CD4-positive, alpha-beta T cell treated with Interleukin-4 for 4 hours (primary cell): ENCODE results near the gene HPS5.
"Not testable (repeated sequence)": the region's sequence is repeated elsewhere in the genome, so short reads cannot be mapped to it uniquely, and the experiment has no call there.

Source experiments
- DNase-seq: peaks from one replicate; pipeline ENCODE4 v3.0.0-alpha.2; 2020

The HPS5 gene

DNA sequence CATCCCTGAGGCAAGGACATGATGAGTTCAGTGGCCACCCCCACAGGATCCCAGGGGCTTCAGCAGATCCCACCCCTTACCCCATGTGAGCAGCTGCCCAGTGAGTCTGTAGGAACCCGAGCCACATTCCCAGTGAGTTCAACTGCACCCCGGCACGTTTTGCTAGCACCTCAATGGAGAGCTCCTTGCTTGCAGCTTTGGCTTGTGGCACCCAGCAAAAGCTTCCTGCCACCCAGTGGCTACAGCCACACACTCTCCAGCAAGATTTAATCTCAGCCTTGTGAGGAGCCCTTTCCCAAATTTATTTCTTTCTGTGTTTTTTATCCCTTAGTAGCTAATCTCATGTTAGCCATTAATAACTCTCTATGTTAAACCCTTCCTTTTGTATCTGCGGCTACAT is 51.8 kb downstream of the HPS5 start:
- DNase-seq: no peak

DNA sequence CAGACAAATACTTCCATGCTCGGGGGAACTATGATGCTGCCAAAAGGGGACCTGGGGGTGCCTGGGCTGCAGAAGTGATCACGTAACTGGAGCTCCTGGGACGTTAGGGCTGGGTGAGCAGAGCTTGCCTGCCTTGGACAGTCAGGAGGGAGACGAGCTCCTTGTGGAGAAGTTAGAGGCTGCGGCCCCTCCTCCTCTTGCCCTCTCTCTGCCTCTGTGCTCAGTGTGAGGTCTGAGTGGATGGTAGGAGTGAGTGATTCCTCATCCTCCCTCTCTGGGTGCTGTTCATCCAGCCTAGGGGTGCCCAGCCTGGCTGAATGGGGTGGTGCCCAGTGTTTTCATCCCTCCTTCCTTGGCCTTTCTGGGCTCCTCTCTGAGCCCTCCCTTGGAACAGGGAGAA is 52.7 kb downstream of the HPS5 start:
- DNase-seq: not testable (repeated sequence)

DNA sequence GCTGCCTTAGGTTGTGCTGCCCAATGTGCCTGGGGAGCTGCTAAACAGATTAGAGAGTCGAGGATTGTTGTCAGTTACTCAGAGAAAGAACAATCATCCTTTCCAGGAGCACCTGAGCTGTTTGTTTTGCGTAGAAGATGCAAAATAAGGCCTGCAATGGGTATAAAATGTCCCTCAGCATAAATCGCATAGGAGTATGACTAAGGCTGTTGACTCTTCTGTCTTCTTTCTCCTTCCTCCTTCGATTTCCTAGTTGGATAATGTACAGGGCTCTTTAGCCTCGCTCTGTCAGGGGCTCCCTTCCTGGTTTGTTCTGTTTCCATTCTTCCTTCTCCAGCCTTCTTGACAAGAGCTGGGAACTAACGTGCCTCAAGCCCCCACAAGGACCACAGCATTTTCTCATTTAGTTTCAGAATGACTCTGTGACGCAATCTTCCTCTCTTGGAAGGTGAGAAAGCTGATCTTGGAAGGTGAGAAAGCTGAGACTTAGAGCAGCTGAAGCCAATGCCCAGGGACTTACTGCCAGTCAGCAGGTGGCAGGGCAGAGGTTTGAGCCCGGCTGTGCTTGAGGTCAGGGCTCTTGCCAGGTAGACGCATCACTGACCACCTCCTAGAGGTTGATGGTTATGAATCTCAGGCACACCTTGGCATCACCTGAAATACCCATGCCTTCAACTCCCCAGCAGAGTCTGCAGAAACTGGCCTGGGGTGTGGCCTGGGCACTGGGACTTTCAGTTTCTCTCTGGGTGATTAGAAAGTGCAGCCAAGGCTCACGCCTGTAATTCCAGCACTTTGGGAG is 54.4 kb downstream of the HPS5 start:
- DNase-seq: not testable (repeated sequence)

DNA sequence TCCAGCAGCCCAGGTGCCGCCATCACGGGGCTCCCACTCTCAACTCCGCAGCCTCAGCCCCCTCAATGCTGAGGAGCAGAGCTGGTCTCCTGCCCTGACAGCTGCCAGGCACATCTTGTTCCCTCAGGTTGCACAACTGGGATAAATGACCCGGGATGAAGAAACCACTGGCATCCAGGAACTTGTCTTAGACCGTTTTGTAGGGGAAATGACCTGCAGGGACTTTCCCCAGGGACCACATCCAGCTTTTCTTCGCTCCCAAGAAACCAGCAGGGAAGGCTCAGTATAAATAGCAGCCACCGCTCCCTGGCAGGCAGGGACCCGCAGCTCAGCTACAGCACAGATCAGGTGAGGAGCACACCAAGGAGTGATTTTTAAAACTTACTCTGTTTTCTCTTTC is 56.0 kb downstream of the HPS5 start, which contains the start of gene SAA1:
Gene SAA1, plus strand, starts transcription at position 316 of the 400 bp plus-strand sequence. CDS start 624 bp downstream, outside the sequence.
- DNase-seq: no peak

DNA sequence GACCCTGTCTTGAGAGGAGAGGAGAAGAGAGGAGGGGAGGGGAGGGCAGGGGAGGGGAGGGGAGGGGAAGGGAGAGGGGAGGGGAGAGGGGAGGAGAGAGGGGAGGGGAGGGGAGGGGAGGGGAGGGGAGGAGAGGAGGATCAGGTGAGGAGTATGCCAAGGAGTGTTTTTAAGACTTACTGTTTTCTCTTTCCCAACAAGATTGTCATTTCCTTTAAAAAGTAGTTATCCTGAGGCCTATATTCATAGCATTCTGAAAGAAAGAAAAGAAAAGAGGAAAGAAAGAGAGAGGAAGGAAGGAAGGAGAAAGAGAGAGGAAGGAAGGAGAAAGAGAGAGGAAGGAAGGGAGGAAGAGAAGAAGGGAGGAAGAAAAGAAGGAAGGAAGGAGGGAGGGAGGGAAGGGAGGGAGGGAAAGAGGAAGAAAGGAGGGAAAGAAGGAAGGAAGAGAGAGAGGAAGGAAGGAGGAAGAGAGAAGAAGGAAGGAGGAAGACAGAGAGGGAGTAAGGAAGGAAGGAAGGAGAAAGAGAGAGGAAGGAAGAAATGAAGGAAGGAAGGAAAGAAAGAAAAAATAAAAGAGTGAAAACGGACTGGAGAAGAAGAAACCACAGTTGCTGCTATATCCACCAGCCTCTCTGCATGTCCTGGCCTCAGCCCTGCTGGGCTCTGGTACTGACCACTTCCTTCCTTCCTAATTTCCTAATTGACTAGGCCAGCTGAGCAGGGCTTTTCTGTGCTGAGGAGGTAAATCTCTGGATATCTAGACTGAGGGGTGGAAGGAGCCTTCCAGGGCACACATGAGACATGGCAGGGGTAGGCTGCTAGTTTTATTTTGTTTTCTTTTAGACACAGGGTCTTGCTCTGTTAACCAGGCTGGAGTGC is 57.0 kb downstream of the HPS5 start:
- no peak for DNase-seq

DNA sequence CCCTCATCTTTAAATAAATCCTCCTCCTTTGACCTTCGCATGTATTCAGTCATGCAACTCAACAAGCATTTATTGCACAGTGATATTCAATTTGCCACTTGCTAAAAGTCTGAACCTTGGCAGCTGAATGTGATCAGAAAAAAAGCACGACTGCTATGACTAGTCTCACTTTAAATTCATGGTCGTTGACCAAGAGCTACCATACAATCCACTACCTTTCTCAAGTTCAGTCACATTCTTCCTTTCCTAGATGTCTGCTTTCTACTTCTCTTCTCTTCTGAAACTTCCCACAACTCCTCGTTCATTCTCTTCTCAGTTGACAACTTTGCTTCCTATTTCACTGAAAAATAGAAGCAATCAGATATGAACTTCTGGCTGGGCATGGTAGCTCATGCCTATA is 57.9 kb downstream of the HPS5 start:
- DNase-seq: no peak

DNA sequence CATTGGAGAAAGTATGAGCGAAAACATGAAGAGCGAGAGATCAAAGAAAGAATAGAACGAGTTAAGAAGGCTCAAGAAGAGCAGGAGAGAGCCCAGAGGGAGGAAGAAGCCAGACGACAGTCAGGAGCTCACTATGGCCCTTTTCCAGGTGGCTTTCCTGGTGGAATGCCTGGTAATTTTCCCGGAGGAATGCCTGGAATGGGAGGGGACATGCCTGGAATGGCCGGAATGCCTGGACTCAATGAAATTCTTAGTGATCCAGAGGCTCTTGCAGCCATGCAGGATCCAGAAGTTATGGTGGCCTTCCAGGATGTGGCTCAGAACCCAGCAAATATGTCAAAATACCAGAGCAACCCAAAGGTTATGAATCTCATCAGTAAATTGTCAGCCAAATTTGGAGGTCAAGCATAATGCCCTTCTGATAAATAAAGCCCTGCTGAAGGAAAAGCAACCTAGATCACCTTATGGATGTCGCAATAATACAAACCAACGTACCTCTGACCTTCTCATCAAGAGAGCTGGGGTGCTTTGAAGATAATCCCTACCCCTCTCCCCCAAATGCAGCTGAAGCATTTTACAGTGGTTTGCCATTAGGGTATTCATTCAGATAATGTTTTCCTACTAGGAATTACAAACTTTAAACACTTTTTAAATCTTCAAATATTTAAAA is 59.1 kb downstream of the HPS5 start:
- not testable (repeated sequence) for DNase-seq

DNA sequence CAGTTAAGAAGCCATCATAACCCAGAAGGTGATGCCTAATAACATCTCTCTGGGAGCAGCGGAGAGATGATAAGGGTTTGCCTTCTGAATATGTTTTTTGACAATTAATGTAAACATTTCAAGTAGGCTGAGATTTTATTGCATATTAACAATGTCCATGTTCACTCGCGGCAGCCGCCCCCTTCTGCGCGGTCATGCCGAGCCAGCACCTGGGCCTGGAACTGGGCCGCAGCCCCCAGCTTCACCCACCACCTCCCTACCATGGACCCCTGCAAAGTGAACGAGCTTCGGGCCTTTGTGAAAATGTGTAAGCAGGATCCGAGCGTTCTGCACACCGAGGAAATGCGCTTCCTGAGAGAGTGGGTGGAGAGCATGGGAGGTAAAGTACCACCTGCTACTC is 60.2 kb downstream of the HPS5 start:
- DNase-seq: no peak

DNA sequence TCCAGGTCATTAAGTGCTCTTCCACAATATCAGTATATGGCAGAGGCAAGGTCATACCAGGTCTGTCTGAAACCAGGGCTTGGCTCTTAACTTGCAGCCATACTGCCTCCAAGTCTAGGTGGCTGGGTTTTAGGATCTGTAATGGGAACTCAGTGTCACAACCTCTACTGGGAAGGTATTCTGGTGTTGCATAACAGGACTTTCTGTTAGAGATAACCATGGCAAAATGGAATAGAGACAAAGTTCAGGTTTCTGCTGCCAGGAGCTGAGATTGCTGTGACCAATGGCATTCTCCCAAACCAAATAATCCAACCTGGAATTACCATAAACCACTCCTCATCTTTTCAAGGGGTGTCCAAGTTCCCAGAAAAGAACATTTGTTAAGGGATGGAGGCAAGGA is 62.7 kb downstream of the HPS5 start:
- no peak for DNase-seq

DNA sequence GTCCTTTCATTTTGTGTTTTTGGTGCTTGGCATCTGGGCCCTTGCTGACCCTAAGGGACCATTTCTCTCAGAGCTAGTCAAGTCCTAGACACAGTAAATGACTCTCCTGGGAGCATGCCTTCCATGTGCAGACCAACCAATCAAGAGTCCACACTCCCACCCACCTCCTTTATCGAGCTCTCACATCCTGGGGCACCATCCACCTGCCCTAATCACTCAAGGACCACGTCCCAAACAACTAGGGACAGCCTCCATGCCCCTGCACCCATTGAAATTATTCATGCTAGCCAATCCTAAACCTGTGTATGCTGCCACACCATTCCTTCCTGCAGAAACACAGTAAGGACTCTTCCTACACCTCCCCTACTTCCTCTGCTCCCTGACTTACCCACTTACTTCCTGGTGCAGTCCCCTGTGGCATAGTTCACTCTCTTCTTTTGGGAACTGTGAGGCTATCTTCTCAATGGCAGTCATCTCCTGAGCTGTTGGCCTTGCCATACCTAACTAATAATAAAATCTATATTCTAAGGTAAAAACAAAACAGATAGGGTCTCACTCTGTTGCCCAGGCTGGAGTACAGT is 67.1 kb downstream of the HPS5 start:
- no peak for DNase-seq

DNA sequence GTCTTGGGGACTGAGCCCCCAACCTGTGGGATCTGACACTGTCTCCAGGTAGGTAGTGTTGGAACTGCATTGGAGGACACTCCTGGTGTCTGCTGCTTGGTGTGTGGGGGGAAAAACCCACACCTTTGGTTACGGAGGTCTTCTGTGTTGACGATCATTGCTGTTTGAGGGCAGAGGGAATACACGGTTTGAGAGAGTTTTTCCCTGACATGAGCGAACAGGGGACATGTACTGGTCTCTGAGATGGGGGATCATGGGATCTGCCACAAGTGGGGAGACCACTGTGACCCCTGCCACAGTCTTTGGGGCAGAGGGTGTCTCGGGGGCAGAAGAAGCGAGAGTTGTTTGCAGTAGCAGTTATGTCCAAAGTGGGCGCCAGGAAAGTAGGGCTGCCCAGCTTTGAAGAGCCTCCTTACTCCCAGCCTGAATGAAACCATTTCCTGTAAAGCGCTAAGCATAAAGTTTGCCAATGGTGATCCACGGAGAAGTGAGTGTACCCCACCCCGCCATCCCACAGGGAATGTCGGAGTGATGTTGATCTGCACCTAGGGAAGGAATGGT is 68.1 kb downstream of the HPS5 start:
- DNase-seq: no peak

DNA sequence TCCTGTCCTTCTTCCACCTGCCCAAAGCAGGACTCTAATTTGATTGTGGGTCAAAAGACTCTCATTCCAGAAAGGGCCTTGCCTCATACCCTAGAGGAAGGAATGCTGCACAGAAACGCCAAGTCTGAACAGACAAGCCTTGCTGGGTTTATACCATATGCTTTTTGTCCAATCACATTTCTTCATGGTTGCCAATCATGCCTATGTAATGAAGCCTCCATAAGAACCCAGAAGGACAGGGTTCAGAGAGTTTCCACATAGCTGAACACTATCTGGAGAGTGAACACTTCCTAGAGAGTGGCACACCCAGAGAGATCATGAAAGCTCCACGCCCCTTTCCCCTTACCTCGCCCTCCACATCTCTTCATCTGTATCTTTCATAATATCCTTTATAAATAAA is 68.7 kb downstream of the HPS5 start:
- no peak for DNase-seq

DNA sequence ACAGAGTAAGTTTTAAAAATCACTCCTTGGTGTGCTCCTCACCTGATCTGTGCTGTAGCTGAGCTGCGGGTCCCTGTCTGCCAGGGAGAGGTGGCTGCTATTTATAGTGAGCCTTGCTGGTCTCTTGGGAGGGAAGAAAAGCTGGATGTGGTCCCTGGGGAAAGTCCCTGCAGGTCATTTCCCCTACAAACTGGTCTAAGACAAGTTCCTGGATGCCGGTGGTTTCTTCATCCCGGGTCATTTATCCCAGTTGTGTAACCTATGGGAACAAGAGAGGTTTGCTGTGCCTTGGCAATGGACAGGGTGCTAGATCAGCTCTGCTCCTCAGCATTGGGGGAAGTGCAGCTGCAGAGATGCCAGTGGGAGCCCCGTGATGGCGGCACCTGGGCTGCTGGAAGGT is 73.4 kb downstream of the HPS5 start, which contains the start of gene SAA2:
Gene SAA2, minus strand, starts transcription at position 108 of the 400 bp plus-strand sequence. CDS start 657 bp downstream, outside the sequence.
- no peak for DNase-seq

DNA sequence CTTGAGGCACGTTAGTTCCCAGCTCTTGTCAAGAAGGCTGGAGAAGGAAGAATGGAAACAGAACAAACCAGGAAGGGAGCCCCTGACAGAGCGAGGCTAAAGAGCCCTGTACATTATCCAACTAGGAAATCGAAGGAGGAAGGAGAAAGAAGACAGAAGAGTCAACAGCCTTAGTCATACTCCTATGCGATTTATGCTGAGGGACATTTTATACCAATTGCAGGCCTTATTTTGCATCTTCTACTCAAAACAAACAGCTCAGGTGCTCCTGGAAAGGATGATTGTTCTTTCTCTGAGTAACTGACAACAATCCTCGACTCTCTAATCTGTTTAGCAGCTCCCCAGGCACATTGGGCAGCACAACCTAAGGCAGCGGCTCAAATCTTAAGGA is 74.8 kb downstream of the HPS5 start:
- not testable (repeated sequence) for DNase-seq

DNA sequence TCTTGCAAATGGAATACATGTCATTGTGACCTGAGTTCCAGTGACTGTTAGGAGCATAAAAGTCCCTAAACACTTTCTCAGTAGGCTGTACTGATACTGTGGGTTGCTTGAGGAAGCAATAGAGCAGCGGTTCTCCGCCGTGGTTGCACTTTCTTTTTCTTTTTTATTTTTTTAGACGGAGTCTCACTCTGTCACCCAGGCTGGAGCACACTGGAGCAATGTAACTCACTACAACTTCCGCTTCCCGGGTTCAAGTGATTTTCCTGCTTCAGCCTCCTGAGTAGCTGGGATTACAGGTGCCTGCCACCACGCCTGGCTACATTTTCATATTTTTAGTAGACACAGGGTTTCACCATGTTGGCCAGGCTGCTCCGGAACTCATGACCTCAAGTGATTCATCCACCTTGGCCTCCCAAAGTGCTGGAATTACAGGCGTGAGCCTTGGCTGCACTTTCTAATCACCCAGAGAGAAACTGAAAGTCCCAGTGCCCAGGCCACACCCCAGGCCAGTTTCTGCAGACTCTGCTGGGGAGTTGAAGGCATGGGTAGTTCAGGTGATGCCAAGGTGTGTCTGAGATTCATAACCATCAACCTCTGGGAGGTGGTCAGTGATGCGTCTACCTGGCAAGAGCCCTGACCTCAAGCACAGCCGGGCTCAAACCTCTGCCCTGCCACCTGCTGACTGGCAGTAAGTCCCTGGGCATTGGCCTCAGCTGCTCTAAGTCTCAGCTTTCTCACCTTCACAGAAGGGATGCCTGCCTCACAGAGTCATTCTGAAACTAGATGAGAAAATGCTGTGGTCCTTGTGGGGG is 75.4 kb downstream of the HPS5 start:
- DNase-seq: peak; percentile 41

DNA sequence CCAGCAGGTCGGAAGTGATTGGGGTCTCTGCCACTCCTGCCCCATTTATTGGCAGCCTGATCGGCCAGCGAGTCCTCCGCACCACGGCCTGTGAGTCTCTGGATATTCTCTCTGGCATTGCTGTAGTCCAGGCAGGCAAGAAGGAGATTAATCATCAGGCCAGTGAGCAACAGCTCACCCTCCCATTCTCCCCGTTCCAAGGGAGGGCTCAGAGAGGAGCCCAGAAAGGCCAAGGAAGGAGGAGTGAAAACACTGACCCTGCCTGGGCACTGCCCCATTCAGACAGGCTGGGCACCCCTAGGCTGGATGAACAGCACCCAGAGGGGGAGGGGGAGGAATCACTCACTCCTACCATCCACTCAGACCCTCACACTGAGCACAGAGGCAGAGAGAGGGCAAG is 76.5 kb downstream of the HPS5 start:
- no peak for DNase-seq

DNA sequence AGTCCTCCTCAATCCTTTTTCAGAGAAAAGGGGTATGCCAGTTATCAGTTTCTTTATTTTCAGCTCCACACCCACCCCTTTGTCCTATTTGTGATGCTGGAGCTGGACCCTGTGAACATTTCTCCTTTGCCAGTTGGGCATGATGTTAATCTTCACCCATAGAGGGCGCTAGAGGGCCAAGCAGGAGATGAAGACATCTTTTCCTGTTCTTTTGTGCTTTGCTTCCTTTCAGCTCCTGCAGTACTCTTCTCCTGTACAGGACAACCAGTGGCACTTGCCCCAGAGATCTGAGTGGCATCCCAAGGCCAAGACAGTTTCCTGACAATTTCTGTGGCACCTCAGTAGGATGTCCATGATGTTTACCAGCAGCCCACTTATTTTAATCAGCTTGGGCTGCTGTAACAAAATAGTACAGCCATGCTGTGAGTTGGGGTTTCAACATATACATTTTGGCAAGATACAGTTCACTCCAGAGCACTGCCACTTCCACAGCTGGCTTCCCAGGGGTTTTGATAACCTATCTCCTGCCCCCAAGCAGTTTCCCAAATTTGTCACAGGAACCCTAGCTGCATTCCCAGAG is 78.1 kb downstream of the HPS5 start:
- DNase-seq: peak; percentile 80

DNA sequence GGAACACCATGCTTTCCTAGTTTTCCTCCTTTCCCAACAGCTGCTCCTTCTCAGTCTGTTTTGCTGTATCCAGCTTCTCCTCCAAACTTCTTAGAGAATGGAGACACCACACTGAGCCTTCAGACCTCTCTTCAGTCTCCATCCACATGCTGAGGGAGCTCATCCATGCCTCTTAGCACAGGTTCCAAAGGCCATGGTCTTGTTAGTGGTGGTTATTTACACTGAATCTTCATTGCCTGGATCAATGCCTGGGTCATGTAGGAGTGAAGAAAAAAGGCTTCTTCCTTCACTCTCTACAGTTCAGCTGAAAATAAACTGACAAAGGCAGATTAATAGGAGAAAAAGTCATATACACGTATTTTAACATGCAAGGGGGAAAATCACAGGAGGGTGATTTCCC is 82.3 kb downstream of the HPS5 start:
- DNase-seq: no peak

DNA sequence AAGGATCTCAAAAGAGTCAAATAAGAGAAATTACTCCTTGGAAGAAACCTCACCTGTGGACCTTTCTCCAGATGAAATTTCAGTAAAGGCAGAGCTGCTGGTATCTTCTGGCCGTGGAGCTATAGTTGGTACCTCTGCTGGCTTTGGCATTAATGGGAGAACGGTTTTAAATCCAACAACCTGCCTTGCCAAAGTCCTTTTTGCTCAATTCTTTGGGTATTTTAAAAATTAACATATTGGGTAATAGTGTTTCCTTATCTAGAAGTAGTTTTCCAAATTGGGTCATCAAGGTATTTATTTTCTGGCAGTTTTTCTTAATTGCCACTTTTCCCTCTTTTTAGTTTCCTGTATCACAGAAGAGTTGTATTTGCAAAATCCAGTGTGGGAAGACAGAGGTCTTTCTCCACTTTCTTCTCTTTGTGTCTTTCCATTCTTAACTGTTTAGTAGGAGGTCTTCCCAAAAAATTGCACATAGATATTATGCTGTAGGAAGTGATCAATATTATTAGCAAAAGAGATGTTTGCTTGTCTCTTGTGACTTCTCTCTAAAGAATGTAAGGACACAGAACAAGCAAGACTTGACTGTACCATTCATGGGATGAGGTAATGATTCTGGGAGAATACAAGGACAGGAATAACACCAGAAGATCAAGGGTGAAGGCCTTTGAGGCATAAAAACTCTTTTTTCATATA is 85.1 kb downstream of the HPS5 start, which contains the start of gene SAA4:
Gene SAA4, minus strand, starts transcription at position 139 of the 693 bp plus-strand sequence. CDS start 876 bp downstream, outside the sequence.
- no peak for DNase-seq
